ENCODE data around the gene ARHGAP23. TPM values are rescaled to one million over a fixed set of nuclear protein-coding genes. Genes with fewer than 3 reads are reported as not detected.

The ARHGAP23 gene
- total RNA-seq, 3 donors from 2014 or later (not counting 1 experiment from before 2014, with no cell fraction given) = 0.19 to 1.8 (median 1.7) TPM

DNA sequence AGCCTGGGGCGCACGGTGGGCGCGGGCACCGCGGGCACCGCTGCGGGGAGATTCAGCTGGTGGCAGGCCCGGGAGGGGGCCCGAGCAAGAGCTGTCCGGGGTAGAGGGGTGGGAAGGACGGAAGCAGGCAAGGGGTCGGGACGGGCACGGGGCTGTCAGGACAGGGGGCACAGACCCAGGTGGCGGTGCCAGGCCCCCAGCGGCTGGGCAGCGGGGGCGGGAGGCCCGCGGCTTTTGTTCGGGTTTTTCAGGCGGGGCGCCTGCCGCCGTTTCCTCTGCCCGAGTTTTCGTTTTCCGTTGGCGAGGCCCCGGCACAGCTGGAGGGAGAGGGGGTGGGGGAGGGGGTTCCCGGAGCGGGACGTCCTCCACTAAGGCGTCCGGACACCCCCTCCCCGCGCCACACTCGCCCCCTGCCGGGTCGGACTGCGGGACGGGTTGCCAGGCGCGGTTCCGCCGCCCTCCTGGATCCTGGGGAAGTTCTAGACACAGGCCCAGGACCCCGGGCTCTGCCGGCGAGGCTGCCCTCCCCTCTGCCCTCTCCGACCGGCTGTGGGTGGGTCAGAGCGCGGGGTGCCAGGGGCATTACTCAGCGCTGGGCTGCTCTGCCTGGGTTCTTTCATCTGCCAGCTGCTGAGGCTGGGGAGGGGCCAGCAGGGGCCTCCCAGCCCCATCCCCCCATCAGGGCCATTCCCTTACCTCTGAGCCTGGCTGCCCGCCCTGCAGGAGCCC is 543 bp downstream of the ARHGAP23 start:
- peak overlapping the region in 1 of 2 donors; percentile 59 for H3K27ac Mint-ChIP-seq
- peak in 1 of 2 donors; percentile 33 for DNase-seq
- peaks cover 12 to 34% of the 10 kb centered on the region in 2 donors for H3K4me1 Mint-ChIP-seq
- intact Hi-C loops (cut with micrococcal nuclease) = no loop called here
- no peaks in the 10 kb centered on the region for H3K9me3 Mint-ChIP-seq
- 3% methylated on average over 56 of the region's 56 CpGs for WGBS (ENCODE audit: insufficient coverage)
- peak overlapping the region; percentile 81 for H3K4me3 Mint-ChIP-seq
- Histone ChIP-seq H3K4me1 (ENCODE audit: control insufficient read depth, insufficient read depth, low read length) (peaks cover 19% of the 10 kb centered on the region), H3K36me3 (ENCODE audit: control insufficient read depth, insufficient read depth, low read length) (no peaks in the 10 kb centered on the region), H3K4me3 (ENCODE audit: low read length) (peak overlapping the region; percentile 16), H3K27ac (ENCODE audit: low read length) (no peak overlapping the region), H3K27me3 (ENCODE audit: control insufficient read depth, insufficient read depth, low read length) (peaks cover 9% of the 10 kb centered on the region), H3K9me3 (ENCODE audit: control insufficient read depth, insufficient read depth, low read length) (no peaks in the 10 kb centered on the region)
- H3K36me3 Mint-ChIP-seq = no peaks in the 10 kb centered on the region
- TF ChIP-seq, protein P1, sequence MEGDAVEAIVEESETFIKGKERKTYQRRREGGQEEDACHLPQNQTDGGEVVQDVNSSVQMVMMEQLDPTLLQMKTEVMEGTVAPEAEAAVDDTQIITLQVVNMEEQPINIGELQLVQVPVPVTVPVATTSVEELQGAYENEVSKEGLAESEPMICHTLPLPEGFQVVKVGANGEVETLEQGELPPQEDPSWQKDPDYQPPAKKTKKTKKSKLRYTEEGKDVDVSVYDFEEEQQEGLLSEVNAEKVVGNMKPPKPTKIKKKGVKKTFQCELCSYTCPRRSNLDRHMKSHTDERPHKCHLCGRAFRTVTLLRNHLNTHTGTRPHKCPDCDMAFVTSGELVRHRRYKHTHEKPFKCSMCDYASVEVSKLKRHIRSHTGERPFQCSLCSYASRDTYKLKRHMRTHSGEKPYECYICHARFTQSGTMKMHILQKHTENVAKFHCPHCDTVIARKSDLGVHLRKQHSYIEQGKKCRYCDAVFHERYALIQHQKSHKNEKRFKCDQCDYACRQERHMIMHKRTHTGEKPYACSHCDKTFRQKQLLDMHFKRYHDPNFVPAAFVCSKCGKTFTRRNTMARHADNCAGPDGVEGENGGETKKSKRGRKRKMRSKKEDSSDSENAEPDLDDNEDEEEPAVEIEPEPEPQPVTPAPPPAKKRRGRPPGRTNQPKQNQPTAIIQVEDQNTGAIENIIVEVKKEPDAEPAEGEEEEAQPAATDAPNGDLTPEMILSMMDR (IDR thresholded peaks at IDR 0.05) = no peak
- ATAC-seq = peak; percentile 15 to 45 (median 42)
- peaks cover 16 to 19% of the 10 kb centered on the region in 2 donors for H3K27me3 Mint-ChIP-seq (ENCODE audit: low read depth in 2 of 2)

DNA sequence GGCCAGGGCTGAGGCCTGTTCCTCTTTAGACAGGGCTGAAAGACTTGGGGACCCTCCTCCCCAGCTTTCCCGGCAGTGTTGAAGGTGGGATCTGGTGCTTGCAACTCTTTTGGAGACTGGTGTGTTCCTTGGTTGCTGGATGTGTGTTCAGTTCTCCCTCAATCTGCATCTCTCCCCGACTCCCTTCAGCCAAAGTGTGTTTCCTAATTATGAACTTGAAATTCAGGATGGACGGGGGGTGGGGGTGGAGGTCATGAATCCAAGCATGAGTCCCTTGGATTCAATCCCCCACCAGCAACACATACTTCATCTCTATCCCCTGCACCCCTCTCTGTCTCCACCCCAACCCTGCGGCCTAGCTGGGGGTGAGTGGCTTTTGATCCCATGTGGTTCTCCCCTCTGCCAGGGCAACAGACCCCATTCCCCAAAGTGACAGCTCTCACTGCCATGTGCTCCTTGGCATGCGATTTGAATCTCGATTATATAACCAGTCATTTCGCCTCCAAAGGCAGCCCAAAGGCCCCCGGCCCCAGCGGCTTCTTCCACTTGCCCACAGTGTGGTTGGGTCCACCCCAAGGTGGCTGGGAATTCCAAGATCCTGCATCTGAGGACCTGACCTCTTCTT is 1.3 kb downstream of the ARHGAP23 start:
- peaks cover 12 to 14% of the 10 kb centered on the region in 2 donors for H3K27me3 Mint-ChIP-seq (ENCODE audit: low read depth in 2 of 2)
- TF ChIP-seq, protein P1 (IDR thresholded peaks at IDR 0.05) = no peak
- no peak for DNase-seq
- Histone ChIP-seq H3K27ac (ENCODE audit: low read length) (no peak overlapping the region), H3K4me1 (ENCODE audit: control insufficient read depth, insufficient read depth, low read length) (peaks cover 19% of the 10 kb centered on the region), H3K27me3 (ENCODE audit: control insufficient read depth, insufficient read depth, low read length) (peaks cover 9% of the 10 kb centered on the region), H3K9me3 (ENCODE audit: control insufficient read depth, insufficient read depth, low read length) (no peaks in the 10 kb centered on the region), H3K4me3 (ENCODE audit: low read length) (no peak overlapping the region), H3K36me3 (ENCODE audit: control insufficient read depth, insufficient read depth, low read length) (no peaks in the 10 kb centered on the region)
- H3K4me1 Mint-ChIP-seq = peaks cover 12 to 32% of the 10 kb centered on the region in 2 donors
- H3K9me3 Mint-ChIP-seq = no peaks in the 10 kb centered on the region
- no peak for ATAC-seq
- H3K36me3 Mint-ChIP-seq = no peaks in the 10 kb centered on the region
- intact Hi-C loops (cut with micrococcal nuclease) = no loop called here
- peak overlapping the region; percentile 81 for H3K4me3 Mint-ChIP-seq
- H3K27ac Mint-ChIP-seq = peak overlapping the region; percentile 48 to 59
- 84% methylated on average over 8 of the region's 9 CpGs for WGBS (ENCODE audit: insufficient coverage)

DNA sequence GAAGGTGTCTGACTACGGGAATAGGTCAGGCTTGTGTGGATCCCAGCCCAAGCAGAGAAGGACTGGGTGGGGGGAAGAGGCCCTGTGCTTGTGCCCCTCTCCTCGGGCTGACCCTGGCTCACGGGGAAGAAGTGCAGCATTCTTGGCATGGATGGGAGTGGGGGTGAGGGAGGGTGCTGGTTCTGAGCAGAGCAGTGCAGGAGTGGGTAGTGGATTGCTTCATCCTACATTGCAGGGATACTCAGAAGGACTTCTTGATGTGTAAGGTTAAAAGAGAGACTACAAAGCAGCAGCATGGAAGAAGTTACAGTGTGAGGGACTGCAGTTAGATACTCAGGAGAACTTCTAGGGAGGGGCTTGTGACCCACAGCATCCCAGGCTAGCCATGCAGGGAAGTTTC is 2.1 kb downstream of the ARHGAP23 start:
- Mint-ChIP-seq H3K4me3 (peak overlapping the region; percentile 81), H3K9me3 (no peaks in the 10 kb centered on the region), H3K27me3 (ENCODE audit: low read depth in 2 of 2) (peaks cover 5 to 9% of the 10 kb centered on the region in 2 donors), H3K36me3 (no peaks in the 10 kb centered on the region), H3K4me1 (peaks cover 12 to 24% of the 10 kb centered on the region in 2 donors), H3K27ac (peak overlapping the region in 1 of 2 donors; percentile 59)
- Histone ChIP-seq H3K4me3 (ENCODE audit: low read length) (no peak overlapping the region), H3K36me3 (ENCODE audit: control insufficient read depth, insufficient read depth, low read length) (no peaks in the 10 kb centered on the region), H3K27me3 (ENCODE audit: control insufficient read depth, insufficient read depth, low read length) (peaks cover 6% of the 10 kb centered on the region), H3K4me1 (ENCODE audit: control insufficient read depth, insufficient read depth, low read length) (peaks cover 19% of the 10 kb centered on the region), H3K27ac (ENCODE audit: low read length) (no peak overlapping the region), H3K9me3 (ENCODE audit: control insufficient read depth, insufficient read depth, low read length) (no peaks in the 10 kb centered on the region)
- intact Hi-C loops (cut with micrococcal nuclease) = no loop called here
- TF ChIP-seq, protein P1 (IDR thresholded peaks at IDR 0.05) = no peak
- DNase-seq (no peak), ATAC-seq (no peak)
- WGBS (ENCODE audit: insufficient coverage) = 82% methylated on average over 3 of the region's 3 CpGs
